ENCODE results near the gene CNTN3. TPM values are rescaled to one million over a fixed set of nuclear protein-coding genes. Genes with fewer than 3 reads are reported as not detected.

The CNTN3 gene
- total RNA-seq, 1 donor from 2014 or later, result 2.2 TPM

DNA sequence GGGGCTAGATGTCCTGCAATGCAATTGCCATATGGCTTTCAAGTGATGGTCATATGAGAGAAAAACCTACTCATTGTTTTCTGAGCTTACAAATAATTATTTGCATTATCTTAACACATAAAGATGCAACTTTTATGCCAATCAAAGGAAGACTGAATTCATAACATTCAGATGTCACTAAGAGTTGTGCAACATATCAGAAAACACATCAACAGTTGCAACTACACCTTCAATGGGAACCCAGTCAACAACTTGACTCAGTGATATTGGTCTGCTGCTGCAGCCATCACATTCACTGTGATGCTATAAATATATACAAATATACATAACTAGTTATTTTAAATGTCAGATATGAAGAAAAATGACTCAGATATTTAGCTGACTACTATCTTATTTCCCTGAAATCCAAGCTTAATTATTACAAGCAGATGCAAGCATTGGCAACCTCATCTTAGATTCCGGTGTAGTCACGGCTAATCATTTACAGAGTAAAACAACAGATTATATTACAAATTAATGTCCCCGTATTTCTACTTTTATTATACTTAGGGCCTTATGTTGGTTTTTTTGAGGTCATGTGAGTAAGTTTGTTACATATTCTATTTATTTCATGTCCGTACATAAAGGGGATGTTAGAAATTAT lies 23.7 kb downstream of the CNTN3 start:
- Mint-ChIP-seq H3K36me3 (ENCODE audit: unreplicated experiment) (no peaks in the 10 kb centered on the region), H3K9me3 (ENCODE audit: unreplicated experiment) (no peaks in the 10 kb centered on the region), H3K27me3 (ENCODE audit: unreplicated experiment) (no peaks in the 10 kb centered on the region), H3K4me1 (ENCODE audit: low read depth, unreplicated experiment) (peaks cover 2% of the 10 kb centered on the region), H3K27ac (ENCODE audit: unreplicated experiment) (no peak overlapping the region), H3K4me3 (ENCODE audit: unreplicated experiment) (no peak overlapping the region)
- TF ChIP-seq, protein P1, sequence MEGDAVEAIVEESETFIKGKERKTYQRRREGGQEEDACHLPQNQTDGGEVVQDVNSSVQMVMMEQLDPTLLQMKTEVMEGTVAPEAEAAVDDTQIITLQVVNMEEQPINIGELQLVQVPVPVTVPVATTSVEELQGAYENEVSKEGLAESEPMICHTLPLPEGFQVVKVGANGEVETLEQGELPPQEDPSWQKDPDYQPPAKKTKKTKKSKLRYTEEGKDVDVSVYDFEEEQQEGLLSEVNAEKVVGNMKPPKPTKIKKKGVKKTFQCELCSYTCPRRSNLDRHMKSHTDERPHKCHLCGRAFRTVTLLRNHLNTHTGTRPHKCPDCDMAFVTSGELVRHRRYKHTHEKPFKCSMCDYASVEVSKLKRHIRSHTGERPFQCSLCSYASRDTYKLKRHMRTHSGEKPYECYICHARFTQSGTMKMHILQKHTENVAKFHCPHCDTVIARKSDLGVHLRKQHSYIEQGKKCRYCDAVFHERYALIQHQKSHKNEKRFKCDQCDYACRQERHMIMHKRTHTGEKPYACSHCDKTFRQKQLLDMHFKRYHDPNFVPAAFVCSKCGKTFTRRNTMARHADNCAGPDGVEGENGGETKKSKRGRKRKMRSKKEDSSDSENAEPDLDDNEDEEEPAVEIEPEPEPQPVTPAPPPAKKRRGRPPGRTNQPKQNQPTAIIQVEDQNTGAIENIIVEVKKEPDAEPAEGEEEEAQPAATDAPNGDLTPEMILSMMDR (IDR thresholded peaks at IDR 0.05; ENCODE audit: partially characterized antibody, unreplicated experiment), result no peak
- no peak for DNase-seq

DNA sequence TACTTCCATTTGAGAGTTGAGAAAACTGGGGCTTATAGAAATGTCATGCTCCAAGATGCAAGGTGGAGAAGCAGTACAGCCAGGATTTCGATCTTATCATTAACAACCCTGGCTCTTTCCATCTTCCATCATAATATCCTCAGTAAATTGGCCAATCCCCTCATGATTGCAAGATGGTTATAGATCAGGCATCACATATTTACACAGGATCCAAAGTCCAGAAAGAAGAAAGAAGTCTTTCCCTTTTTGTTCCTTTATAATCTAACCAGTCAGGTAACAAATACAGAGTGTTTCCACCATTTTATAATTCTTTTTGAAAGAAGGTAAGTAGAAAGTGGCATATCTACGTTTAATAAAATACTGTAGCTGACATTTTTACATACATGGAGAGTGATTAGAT lies 29.7 kb downstream of the CNTN3 start:
- Mint-ChIP-seq H3K27me3 (ENCODE audit: unreplicated experiment) (no peaks in the 10 kb centered on the region), H3K27ac (ENCODE audit: unreplicated experiment) (no peak overlapping the region), H3K4me3 (ENCODE audit: unreplicated experiment) (no peak overlapping the region), H3K4me1 (ENCODE audit: low read depth, unreplicated experiment) (no peaks in the 10 kb centered on the region), H3K36me3 (ENCODE audit: unreplicated experiment) (no peaks in the 10 kb centered on the region), H3K9me3 (ENCODE audit: unreplicated experiment) (no peaks in the 10 kb centered on the region)
- TF ChIP-seq, protein P1 (IDR thresholded peaks at IDR 0.05; ENCODE audit: partially characterized antibody, unreplicated experiment), result no peak
- no peak for DNase-seq

DNA sequence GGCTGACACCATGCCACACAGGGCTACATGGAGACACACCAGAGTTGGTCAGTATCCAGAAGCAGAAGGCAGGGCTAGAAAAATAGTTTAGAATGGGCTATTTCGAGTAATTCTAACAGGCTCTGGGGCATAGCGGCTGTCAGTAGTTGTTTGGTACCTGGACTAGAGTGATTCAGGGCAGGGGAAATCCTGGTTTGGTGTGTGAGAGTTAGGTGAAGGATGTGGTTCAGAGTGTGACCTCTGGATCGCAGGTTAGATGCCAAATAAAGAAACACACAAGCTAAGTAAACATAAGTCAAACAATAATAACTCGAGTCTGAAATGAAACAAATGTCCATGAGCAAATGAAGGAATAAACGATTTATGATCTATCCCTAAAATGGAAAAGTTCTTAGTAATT lies 31.5 kb downstream of the CNTN3 start:
- TF ChIP-seq, protein P1 (IDR thresholded peaks at IDR 0.05; ENCODE audit: partially characterized antibody, unreplicated experiment), result no peak
- no peak for DNase-seq
- no peaks in the 10 kb centered on the region for H3K9me3 Mint-ChIP-seq (ENCODE audit: unreplicated experiment)
- H3K4me3 Mint-ChIP-seq (ENCODE audit: unreplicated experiment), result no peak overlapping the region
- peaks cover 7% of the 10 kb centered on the region for H3K4me1 Mint-ChIP-seq (ENCODE audit: low read depth, unreplicated experiment)
- no peaks in the 10 kb centered on the region for H3K27me3 Mint-ChIP-seq (ENCODE audit: unreplicated experiment)
- H3K27ac Mint-ChIP-seq (ENCODE audit: unreplicated experiment), result no peak overlapping the region
- no peaks in the 10 kb centered on the region for H3K36me3 Mint-ChIP-seq (ENCODE audit: unreplicated experiment)

DNA sequence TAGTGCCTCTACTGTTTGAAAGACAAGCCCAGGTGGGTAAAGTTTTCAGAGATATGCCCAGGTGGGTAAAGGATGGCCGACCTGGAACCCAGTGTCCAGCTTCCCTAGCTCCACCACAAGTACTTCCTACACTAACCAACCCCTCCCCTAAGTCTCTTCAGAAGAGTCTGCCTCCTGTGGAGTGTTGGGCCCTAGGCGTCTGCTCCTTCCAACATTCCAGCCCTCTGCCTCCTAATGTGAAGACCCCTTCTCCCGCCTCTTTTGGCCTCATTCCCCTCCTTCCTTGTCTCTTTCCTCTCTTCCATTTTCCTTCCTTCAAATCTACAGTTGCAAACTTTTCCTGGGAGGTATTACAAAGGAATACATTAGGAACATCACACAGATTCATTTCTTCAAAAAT lies 38.6 kb downstream of the CNTN3 start:
- no peaks in the 10 kb centered on the region for H3K27me3 Mint-ChIP-seq (ENCODE audit: unreplicated experiment)
- TF ChIP-seq, protein P1 (IDR thresholded peaks at IDR 0.05; ENCODE audit: partially characterized antibody, unreplicated experiment), result no peak
- no peak overlapping the region for H3K27ac Mint-ChIP-seq (ENCODE audit: unreplicated experiment)
- DNase-seq, result no peak
- H3K9me3 Mint-ChIP-seq (ENCODE audit: unreplicated experiment), result no peaks in the 10 kb centered on the region
- no peak overlapping the region for H3K4me3 Mint-ChIP-seq (ENCODE audit: unreplicated experiment)
- H3K4me1 Mint-ChIP-seq (ENCODE audit: low read depth, unreplicated experiment), result peaks cover 17% of the 10 kb centered on the region
- no peaks in the 10 kb centered on the region for H3K36me3 Mint-ChIP-seq (ENCODE audit: unreplicated experiment)

DNA sequence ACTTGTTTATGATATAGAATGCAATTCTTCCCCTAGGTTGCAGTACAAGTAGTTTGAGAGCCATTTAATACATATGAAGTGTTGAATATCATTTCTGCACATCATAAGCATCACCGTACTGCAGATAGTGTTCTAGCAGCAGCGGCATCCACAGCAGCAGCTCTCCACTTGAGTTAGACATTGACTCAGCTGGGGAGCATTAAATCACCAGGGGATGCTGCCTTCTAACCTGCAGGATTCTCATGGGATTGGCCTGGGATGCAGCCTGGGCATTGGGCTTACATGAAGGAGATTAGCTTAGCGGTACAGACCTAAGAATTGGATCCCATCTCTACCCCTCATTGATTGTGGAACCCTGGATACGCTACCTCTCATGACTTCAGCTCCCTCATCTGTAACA lies 43.3 kb downstream of the CNTN3 start:
- no peaks in the 10 kb centered on the region for H3K9me3 Mint-ChIP-seq (ENCODE audit: unreplicated experiment)
- no peaks in the 10 kb centered on the region for H3K27me3 Mint-ChIP-seq (ENCODE audit: unreplicated experiment)
- no peak overlapping the region for H3K4me3 Mint-ChIP-seq (ENCODE audit: unreplicated experiment)
- H3K36me3 Mint-ChIP-seq (ENCODE audit: unreplicated experiment), result no peaks in the 10 kb centered on the region
- no peak for DNase-seq
- H3K4me1 Mint-ChIP-seq (ENCODE audit: low read depth, unreplicated experiment), result peaks cover 6% of the 10 kb centered on the region
- no peak overlapping the region for H3K27ac Mint-ChIP-seq (ENCODE audit: unreplicated experiment)
- TF ChIP-seq, protein P1 (IDR thresholded peaks at IDR 0.05; ENCODE audit: partially characterized antibody, unreplicated experiment), result no peak

Data from glutamatergic neuron (in vitro differentiated cells).